Stomach (tissue), 4 donors: ENCODE data around the gene UBE2V1.

Experiments used
- CTCF ChIP-seq, 7 experiments: fragments of 450-650 bp in 4 of 7; fragments of 200-600 bp in 3 of 7; sonication (generic) in 3 of 7; IDR thresholded peaks; one replicate each; pipeline ENCODE4 v1.5.1; 2016 to 2019; ENCODE audit warnings: antibody characterized with exemption in 7 of 7, control low read depth in 2 of 7, mild to moderate bottlenecking in 1 of 7
- EP300 ChIP-seq: sonication (generic); formaldehyde crosslinking; IDR thresholded peaks from one replicate; pipeline ENCODE4 v1.6.1; 2017; ENCODE audit warnings: antibody characterized with exemption
- POLR2A ChIP-seq, 4 donors: fragments of 450-650 bp; IDR thresholded peaks; one replicate each; pipeline ENCODE4 v1.6.1; 2016; ENCODE audit warnings: antibody characterized with exemption in 4 of 4, control low read depth in 2 of 4, mild to moderate bottlenecking in 1 of 4, moderate library complexity in 1 of 4
- POLR2AphosphoS5 ChIP-seq, 3 donors: sonication (generic); formaldehyde crosslinking; IDR thresholded peaks; one replicate each; pipeline ENCODE4 v1.6.1; 2016; ENCODE audit warnings: antibody characterized with exemption in 3 of 3

DNA sequence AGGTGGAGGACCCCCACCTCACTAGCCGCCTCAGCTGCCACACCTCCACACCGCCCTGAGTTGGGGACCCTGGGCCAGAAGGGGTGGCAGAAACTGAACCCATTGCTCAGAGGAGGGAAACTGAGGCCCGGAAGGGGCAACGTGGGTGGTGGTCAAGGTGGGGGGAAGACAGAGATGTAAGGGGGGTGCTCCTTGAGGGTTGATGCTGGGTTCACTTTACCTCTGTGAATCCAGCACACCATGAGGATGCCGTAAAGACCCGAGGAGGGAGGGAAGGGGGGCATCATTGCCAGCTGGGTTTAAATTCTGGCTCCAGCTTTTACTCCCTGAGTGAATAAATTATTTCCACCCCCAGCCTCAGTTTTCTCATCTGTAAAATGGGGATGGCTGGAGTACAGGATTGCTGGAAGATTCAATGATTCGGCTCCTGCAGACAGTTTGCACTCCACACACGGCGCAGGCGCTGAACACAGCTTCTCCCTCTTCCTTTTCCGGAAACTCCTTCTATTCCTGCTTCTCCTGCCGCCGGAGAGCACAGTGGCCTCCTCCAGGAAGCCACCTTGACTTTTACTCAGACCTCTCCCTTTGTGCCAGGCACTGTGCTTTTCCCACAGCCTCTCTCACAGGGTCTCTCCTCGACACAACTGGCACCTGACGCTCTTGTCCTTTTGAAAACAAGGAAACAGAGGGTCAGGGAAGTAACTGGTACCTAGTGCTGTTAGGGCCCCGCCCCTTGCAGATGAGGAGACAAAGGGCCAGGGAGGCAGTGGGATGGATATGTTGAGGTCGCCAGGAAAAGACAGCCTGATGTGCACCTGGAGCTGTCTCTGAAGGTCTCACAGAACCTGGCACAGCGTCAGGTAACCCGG, 59.4 kb downstream of the UBE2V1 start:
- TF ChIP-seq CTCF (IDR thresholded peaks at IDR 0.05) (no peak), POLR2A (IDR thresholded peaks at IDR 0.05) (no peak), POLR2AphosphoS5 (IDR thresholded peaks at IDR 0.05) (no peak), EP300 (no peak)
